ENCODE measurements around the gene HOXD9. TPM values are rescaled to one million over a fixed set of nuclear protein-coding genes. Genes with fewer than 3 reads are reported as not detected.
A peak's percentile ranks its signal among the peaks of the same experiment; 100 is the strongest.

The HOXD9 gene
- polyA plus RNA-seq, 1 experiment = not detected

- DNase-seq (ENCODE audit: low read depth, low spot score) = no peak
- no peak overlapping the region for H3K4me3 ChIP-seq (ENCODE audit: low read depth, low read length)
- no peak overlapping the region for H3K27ac ChIP-seq (ENCODE audit: low read depth, low read length)
- peaks cover 89% of the 10 kb centered on the region for H3K27me3 ChIP-seq (ENCODE audit: control insufficient read depth, insufficient read depth, low read length)
- H3K9me3 ChIP-seq (ENCODE audit: control insufficient read depth, insufficient read depth, low read length) = peaks cover 10% of the 10 kb centered on the region; the same call in 1 of the 2 replicates
- no peak for TF ChIP-seq CTCF (IDR thresholded peaks at IDR 0.05; ENCODE audit: low read depth, low read length)
- POLR2A ChIA-PET = no interaction called here
- CTCF ChIA-PET = interaction anchor here (0.5 to 3.3 kb wide), 15 partner anchors 10 to 1894 kb away, joined by 3 to 16 read pairs (median 3); no protein-coding TSS in a partner anchor
Observed at GRCh38 chr2:176110415-176111308, 11.9 kb upstream of the HOXD9 start.

GRCh38 chr2:176111309-176111663 is 11.2 kb upstream of the HOXD9 start:
- Histone ChIP-seq H3K9me3 (ENCODE audit: control insufficient read depth, insufficient read depth, low read length) (peaks cover 14% of the 10 kb centered on the region; the same call in 1 of the 2 replicates), H3K27ac (ENCODE audit: low read depth, low read length) (no peak overlapping the region), H3K27me3 (ENCODE audit: control insufficient read depth, insufficient read depth, low read length) (peaks cover 90% of the 10 kb centered on the region), H3K4me3 (ENCODE audit: low read depth, low read length) (no peak overlapping the region)
- TF ChIP-seq CTCF (IDR thresholded peaks at IDR 0.05; ENCODE audit: low read depth, low read length) = peak; percentile 67
- DNase-seq (ENCODE audit: low read depth, low spot score) = no peak
- ChIA-PET CTCF (interaction anchor here (0.7 to 3.3 kb wide), 11 partner anchors 10 to 1895 kb away, joined by 3 to 16 read pairs (median 3); no protein-coding TSS in a partner anchor), POLR2A (no interaction called here)

GRCh38 chr2:176111846-176112374 is 10.6 kb upstream of the HOXD9 start:
- Histone ChIP-seq H3K4me3 (ENCODE audit: low read depth, low read length) (no peak overlapping the region), H3K9me3 (ENCODE audit: control insufficient read depth, insufficient read depth, low read length) (peaks cover 17% of the 10 kb centered on the region; the same call in 1 of the 2 replicates), H3K27ac (ENCODE audit: low read depth, low read length) (no peak overlapping the region), H3K27me3 (ENCODE audit: control insufficient read depth, insufficient read depth, low read length) (peaks cover 91% of the 10 kb centered on the region)
- no peak for TF ChIP-seq CTCF (IDR thresholded peaks at IDR 0.05; ENCODE audit: low read depth, low read length)
- ChIA-PET POLR2A (no interaction called here), CTCF (interaction anchor here (0.9 to 3.3 kb wide), 5 partner anchors 15 to 1032 kb away, joined by 3 to 16 read pairs (median 8); no protein-coding TSS in a partner anchor)
- no peak for DNase-seq (ENCODE audit: low read depth, low spot score)

GRCh38 chr2:176112375-176113302 is 9.9 kb upstream of the HOXD9 start:
- POLR2A ChIA-PET = no interaction called here

More at GRCh38 chr2:176112375-176113302, 9.9 kb upstream of the HOXD9 start:
- Histone ChIP-seq H3K27me3 (ENCODE audit: control insufficient read depth, insufficient read depth, low read length) (peaks cover 94% of the 10 kb centered on the region), H3K4me3 (ENCODE audit: low read depth, low read length) (no peak overlapping the region), H3K27ac (ENCODE audit: low read depth, low read length) (no peak overlapping the region), H3K9me3 (ENCODE audit: control insufficient read depth, insufficient read depth, low read length) (peaks cover 23% of the 10 kb centered on the region; the same call in 1 of the 2 replicates)
- no peak for DNase-seq (ENCODE audit: low read depth, low spot score)
- no peak for TF ChIP-seq CTCF (IDR thresholded peaks at IDR 0.05; ENCODE audit: low read depth, low read length)
- CTCF ChIA-PET = interaction anchor here (0.6 to 3.3 kb wide), 7 partner anchors 15 to 1513 kb away, joined by 3 to 16 read pairs (median 3); no protein-coding TSS in a partner anchor

Data from AG04450 (cell line).